ENCODE results near the gene NCAPH2.

DNA sequence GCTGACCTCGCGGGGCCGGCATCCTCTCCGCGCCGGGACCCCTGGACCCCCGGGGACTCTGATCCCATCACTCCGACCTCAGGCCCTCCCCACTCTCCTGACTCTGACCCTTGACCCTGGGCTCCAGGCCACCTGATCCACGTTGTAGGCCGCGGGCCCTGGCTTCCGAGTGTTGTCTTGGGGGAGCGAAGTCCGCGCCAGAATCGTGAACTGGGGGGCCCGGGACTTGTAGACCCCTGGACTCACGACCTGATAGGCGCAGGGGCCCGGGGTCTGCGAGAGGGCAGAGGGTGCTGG lies 22.5 kb downstream of the NCAPH2 start:
- no peak for TF ChIP-seq EZH2 (IDR thresholded peaks at IDR 0.05)
- no peak for TF ChIP-seq POLR2AphosphoS5 (IDR thresholded peaks at IDR 0.05; ENCODE audit: borderline replicate concordance, low read depth, low read length)

Data from SK-N-MC (cell line).